ENCODE data around the gene MYCBP.
"Not testable (repeated sequence)": the region's sequence is repeated elsewhere in the genome, so short reads cannot be mapped to it uniquely, and the experiment has no call there.

The MYCBP gene

GRCh38 chr1:38865112-38865715 is 7.9 kb downstream of the MYCBP start:
- no peak for DNase-seq

GRCh38 chr1:38860454-38860795 is 12.7 kb downstream of the MYCBP start:
- no peak for DNase-seq

- DNase-seq = peak; percentile 99
These were observed 13.3 kb downstream of the MYCBP start, which contains the start of gene RRAGC for GRCh38 chr1:38859561-38860453. Gene RRAGC (minus strand): TSS chr1:38859772. CDS start chr1:38859646, 126 bp downstream.

GRCh38 chr1:38858833-38859560 is 14.2 kb downstream of the MYCBP start:
- peak; percentile 45 for DNase-seq

- DNase-seq = no peak
These were observed 20.4 kb downstream of the MYCBP start for GRCh38 chr1:38852780-38853179.

- DNase-seq = no peak
These were observed 25.1 kb downstream of the MYCBP start for GRCh38 chr1:38848071-38848470.

GRCh38 chr1:38846210-38846609 is 26.9 kb downstream of the MYCBP start:
- no peak for DNase-seq

- DNase-seq = not testable (repeated sequence)
These were observed 28.1 kb downstream of the MYCBP start for GRCh38 chr1:38845088-38845487.

- DNase-seq = no peak
These were observed 32.9 kb downstream of the MYCBP start for GRCh38 chr1:38840281-38840680.

GRCh38 chr1:38839363-38839762 is 33.8 kb downstream of the MYCBP start:
- DNase-seq = no peak

GRCh38 chr1:38836316-38836715 is 36.8 kb downstream of the MYCBP start:
- not testable (repeated sequence) for DNase-seq

- DNase-seq = no peak
These were observed 38.0 kb downstream of the MYCBP start for GRCh38 chr1:38834937-38835827.

- no peak for DNase-seq
These were observed 38.8 kb downstream of the MYCBP start for GRCh38 chr1:38834221-38834782.

- no peak for DNase-seq
These were observed 40.0 kb downstream of the MYCBP start for GRCh38 chr1:38833146-38833545.

GRCh38 chr1:38832370-38832734 is 40.8 kb downstream of the MYCBP start:
- DNase-seq = no peak

- DNase-seq = no peak
These were observed 41.3 kb downstream of the MYCBP start for GRCh38 chr1:38831731-38832369.

GRCh38 chr1:38829368-38829767 is 43.8 kb downstream of the MYCBP start:
- DNase-seq = no peak

GRCh38 chr1:38827318-38827717 is 45.8 kb downstream of the MYCBP start:
- no peak for DNase-seq

- DNase-seq = no peak
These were observed 46.3 kb downstream of the MYCBP start for GRCh38 chr1:38826886-38827285.

GRCh38 chr1:38826262-38826661 is 46.9 kb downstream of the MYCBP start:
- no peak for DNase-seq

GRCh38 chr1:38820860-38821259 is 52.3 kb downstream of the MYCBP start:
- no peak for DNase-seq

GRCh38 chr1:38819516-38819915 is 53.6 kb downstream of the MYCBP start:
- no peak for DNase-seq
